Psoas muscle (tissue), 8 donors: Measurements from ENCODE around the gene ACTL9. TPM values are rescaled to one million over a fixed set of nuclear protein-coding genes. Genes with fewer than 3 reads are reported as not detected.

Source experiments
- ATAC-seq, 4 donors: fragments of 200-7000 bp; cut with Tn5 transposase; one replicate each; pipeline ENCODE4 v1.9.1; 2020; ENCODE audit warnings: moderate library complexity in 3 of 4, mild to moderate bottlenecking in 2 of 4
- DNase-seq, 2 donors: peaks; one replicate each; pipeline ENCODE4 v3.0.0-alpha.2; 2020
- H3K27ac ChIP-seq: fragments of 200-600 bp; one replicate; pipeline ENCODE4 v1.8.0; 2022
- H3K27me3 ChIP-seq, 3 donors: fragments of 200-600 bp in 1 of 3; one replicate each; pipeline versions ENCODE4 v1.6.1 to v1.8.0; 2013 to 2022; ENCODE audit warnings: low read length in 2 of 3, mild to moderate bottlenecking in 2 of 3, moderate library complexity in 1 of 3; ENCODE audit not compliant: insufficient read depth in 3 of 3
- H3K36me3 ChIP-seq, 2 donors: fragments of 200-600 bp in 1 of 2; one replicate each; pipeline versions ENCODE4 v1.6.1 to v1.8.0; 2013 to 2022; ENCODE audit warnings: low read depth in 1 of 2, mild to moderate bottlenecking in 1 of 2, moderate library complexity in 1 of 2; ENCODE audit not compliant: insufficient read depth in 1 of 2
- H3K4me1 ChIP-seq: fragments of 200-600 bp; one replicate; pipeline ENCODE4 v1.8.0; 2022
- H3K4me3 ChIP-seq: fragments of 200-600 bp; one replicate; pipeline ENCODE4 v1.8.0; 2022; ENCODE audit warnings: mild to moderate bottlenecking
- H3K9me3 ChIP-seq: fragments of 200-600 bp; one replicate; pipeline ENCODE4 v1.8.0; 2022
- CTCF ChIP-seq: fragments of 200-600 bp; IDR thresholded peaks from one replicate; pipeline ENCODE4 v1.8.0; 2022; ENCODE audit warnings: antibody characterized with exemption
- WGBS, 3 donors: extraction: QIAGEN DNeasy Blood & Tissue Kit; methylation state at CpG; one replicate each; pipeline versions ENCODE4 v1.1.6 to v1.1.7; 2013; 5-methylcytosine and 5-hydroxymethylcytosine counted together
- intact Hi-C, 2 donors: fragments of 100-400 bp; cut with DNase I; formaldehyde crosslinking; loops; one replicate each; pipeline versions ENCODE4 v1.11.0 to v1.14.2; 2022
- polyA plus RNA-seq, 3 donors: library from polyadenylated mRNA; stranded (reverse); fragments of 200-250 nt; gene quantifications; one replicate each; pipeline ENCODE4 v1.2.3, GENCODE V29; 2013
- total RNA-seq, 4 donors: library from RNA; stranded (reverse); fragmentation: NEBNext Ultra II Directional in 2 of 4; extraction: Animal tissue kit (Norgen Biotek cat#: 25700) in 2 of 4; gene quantifications; one replicate each; pipeline versions ENCODE4 v1.2.1 to v1.2.4, GENCODE V29; 2021 to 2023
- donor health status: healthy with polysubstance abuse.
- donor health status: DM: no; HTN: no; CAD: no; lungs with moderate emphysema.
- donor health status: Bipolar disorder and iron deficiency.
- donor health status: healthy.
- donor health status: DM: yes; HTN: yes; CAD: no.
- donor health status: DM: no; HTN: no; CAD: no.
- donor health status: DM: no; HTN: no; CAD: no.
- donor health status: DM: yes; HTN: yes; CAD: no.

The ACTL9 gene
- total and polyA plus RNA-seq, 7 donors = not detected

GRCh38 chr19:8703223-8703622, 4.6 kb upstream of the ACTL9 start:
- intact Hi-C loops = no loop called here
- DNase-seq (no peak), ATAC-seq (no peak)
- 38 to 46% (median 40%) methylated on average over 7 of the region's 7 CpGs for WGBS, 3 donors
- TF ChIP-seq CTCF = no peak
- H3K27me3 ChIP-seq = no peaks in the 10 kb centered on the region
- no peak overlapping the region for H3K27ac ChIP-seq
- no peaks in the 10 kb centered on the region for H3K4me1 ChIP-seq
- H3K36me3 ChIP-seq = no peaks in the 10 kb centered on the region
- no peak overlapping the region for H3K4me3 ChIP-seq
- no peaks in the 10 kb centered on the region for H3K9me3 ChIP-seq

GRCh38 chr19:8702350-8702749, 3.8 kb upstream of the ACTL9 start:
- no peaks in the 10 kb centered on the region for H3K36me3 ChIP-seq
- H3K4me1 ChIP-seq = no peaks in the 10 kb centered on the region
- no peaks in the 10 kb centered on the region for H3K27me3 ChIP-seq
- no peak overlapping the region for H3K27ac ChIP-seq
- no peak for TF ChIP-seq CTCF
- intact Hi-C loops = no loop called here
- ATAC-seq (no peak), DNase-seq (no peak)
- H3K9me3 ChIP-seq = no peaks in the 10 kb centered on the region
- H3K4me3 ChIP-seq = no peak overlapping the region
- 34 to 42% (median 35%) methylated on average over 5 of the region's 5 CpGs for WGBS, 3 donors

- 63 to 68% (median 65%) methylated on average over 2 of the region's 2 CpGs for WGBS, 3 donors
- H3K27me3 ChIP-seq = no peaks in the 10 kb centered on the region
Measured at GRCh38 chr19:8700956-8701355, 2.4 kb upstream of the ACTL9 start.

GRCh38 chr19:8699908-8700307, 1.3 kb upstream of the ACTL9 start:
- intact Hi-C loops = no loop called here
- no peaks in the 10 kb centered on the region for H3K4me1 ChIP-seq
- no peaks in the 10 kb centered on the region for H3K27me3 ChIP-seq
- ATAC-seq (no peak), DNase-seq (no peak)
- no peak for TF ChIP-seq CTCF
- H3K36me3 ChIP-seq = no peaks in the 10 kb centered on the region
- H3K27ac ChIP-seq = no peak overlapping the region
- H3K4me3 ChIP-seq = no peak overlapping the region
- H3K9me3 ChIP-seq = no peaks in the 10 kb centered on the region

More at GRCh38 chr19:8700956-8701355, 2.4 kb upstream of the ACTL9 start:
- no peaks in the 10 kb centered on the region for H3K36me3 ChIP-seq
- DNase-seq (no peak), ATAC-seq (no peak)
- H3K4me3 ChIP-seq = no peak overlapping the region
- no peak overlapping the region for H3K27ac ChIP-seq
- no peaks in the 10 kb centered on the region for H3K4me1 ChIP-seq
- intact Hi-C loops = no loop called here
- no peaks in the 10 kb centered on the region for H3K9me3 ChIP-seq
- no peak for TF ChIP-seq CTCF

GRCh38 chr19:8697671-8698432, 743 bp downstream of the ACTL9 start:
- 53 to 64% (median 63%) methylated on average over 57 to 60 of the region's 60 CpGs for WGBS, 3 donors
- Histone ChIP-seq H3K4me3 (no peak overlapping the region), H3K4me1 (no peaks in the 10 kb centered on the region), H3K27ac (no peak overlapping the region), H3K36me3 (no peaks in the 10 kb centered on the region), H3K27me3 (no peaks in the 10 kb centered on the region), H3K9me3 (no peaks in the 10 kb centered on the region)
- ATAC-seq = no peak
- no peak for DNase-seq
- intact Hi-C loops = no loop called here
- no peak for TF ChIP-seq CTCF
